K562 (cell line): ENCODE measurements around the gene SPON2. TPM values are rescaled to one million over a fixed set of nuclear protein-coding genes. Genes with fewer than 3 reads are reported as not detected.

ENCODE experiments used
- SOX6 ChIP-seq: fragments of 450-650 bp; IDR thresholded peaks from 2 replicates; pipeline ENCODE4 v1.6.1; 2014; ENCODE audit warnings: mild to moderate bottlenecking
- polyA plus RNA-seq, 8 experiments: library from polyadenylated mRNA; depleted of rRNA in 4 of 8; stranded (reverse) in 5 of 8; unstranded in 3 of 8; fragments of >200 nt; fragmentation: Nextera tagmentation in 2 of 8; fragmentation: Illumina TruSeq in 1 of 8; extraction: Ambion mirVana in 2 of 8; extraction: Trizol in 1 of 8; gene quantifications; 2 replicates each; pipeline versions ENCODE4 v1.2.1 to v1.2.3, GENCODE V29; 2011 to 2014; ENCODE audit warnings: inconsistent platforms in 1 of 8, missing spikeins in 1 of 8
- total RNA-seq, 7 experiments: library from RNA; depleted of rRNA in 6 of 7; stranded (reverse); fragments of >200 nt in 6 of 7; fragmentation: Illumina TruSeq in 2 of 7; extraction: Trizol in 2 of 7; gene quantifications; 2 replicates each; pipeline versions ENCODE4 v1.2.1 to v1.2.3, GENCODE V29; 2011 to 2021; ENCODE audit warnings: low replicate concordance in 1 of 7
- TF ChIP-seq, protein P1 (sequence below), 2 experiments: fragments of 450-650 bp in 1 of 2; sonication (generic) in 1 of 2; formaldehyde crosslinking in 1 of 2; IDR thresholded peaks; 2 replicates each; pipeline versions ENCODE4 v1.7.1 to v1.9.0; 2016 to 2022; ENCODE audit warnings: inconsistent platforms in 1 of 2, mild to moderate bottlenecking in 1 of 2, missing genetic modification reagents in 1 of 2
- TF ChIP-seq, protein P2 (sequence below): sonication (generic); formaldehyde crosslinking; IDR thresholded peaks from 2 replicates; pipeline ENCODE4 v1.8.1; 2023; ENCODE audit warnings: mild to moderate bottlenecking, missing genetic modification reagents, moderate library complexity

Gene SPON2
- total and polyA plus RNA-seq, 9 of the 15 experiments (the other 6 are each of a cell fraction or from before 2014, with no cell fraction given), result 0.21 to 2.2 (median 0.83) TPM

DNA sequence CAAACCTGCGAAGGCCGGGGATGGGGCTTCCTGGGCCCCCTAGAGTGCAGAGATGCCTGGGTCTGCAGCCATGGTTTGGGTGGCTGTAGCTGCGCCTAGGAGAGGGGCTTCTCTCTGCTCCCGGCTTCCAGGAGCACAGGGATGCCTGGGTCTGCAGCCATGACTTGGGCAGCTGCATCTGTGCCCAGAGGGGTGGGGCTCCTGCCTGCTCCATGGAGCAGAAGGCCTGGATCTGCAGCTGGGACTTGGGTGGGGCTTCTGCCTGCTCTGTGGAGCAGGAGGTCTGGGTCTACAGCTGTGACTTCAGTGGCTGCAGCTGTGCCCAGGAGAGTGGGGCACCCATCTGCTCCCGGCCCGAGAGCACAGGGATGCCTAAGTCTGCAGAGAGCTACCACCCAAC is 20.8 kb downstream of the SPON2 start (continued):
- TF ChIP-seq, protein P1, sequence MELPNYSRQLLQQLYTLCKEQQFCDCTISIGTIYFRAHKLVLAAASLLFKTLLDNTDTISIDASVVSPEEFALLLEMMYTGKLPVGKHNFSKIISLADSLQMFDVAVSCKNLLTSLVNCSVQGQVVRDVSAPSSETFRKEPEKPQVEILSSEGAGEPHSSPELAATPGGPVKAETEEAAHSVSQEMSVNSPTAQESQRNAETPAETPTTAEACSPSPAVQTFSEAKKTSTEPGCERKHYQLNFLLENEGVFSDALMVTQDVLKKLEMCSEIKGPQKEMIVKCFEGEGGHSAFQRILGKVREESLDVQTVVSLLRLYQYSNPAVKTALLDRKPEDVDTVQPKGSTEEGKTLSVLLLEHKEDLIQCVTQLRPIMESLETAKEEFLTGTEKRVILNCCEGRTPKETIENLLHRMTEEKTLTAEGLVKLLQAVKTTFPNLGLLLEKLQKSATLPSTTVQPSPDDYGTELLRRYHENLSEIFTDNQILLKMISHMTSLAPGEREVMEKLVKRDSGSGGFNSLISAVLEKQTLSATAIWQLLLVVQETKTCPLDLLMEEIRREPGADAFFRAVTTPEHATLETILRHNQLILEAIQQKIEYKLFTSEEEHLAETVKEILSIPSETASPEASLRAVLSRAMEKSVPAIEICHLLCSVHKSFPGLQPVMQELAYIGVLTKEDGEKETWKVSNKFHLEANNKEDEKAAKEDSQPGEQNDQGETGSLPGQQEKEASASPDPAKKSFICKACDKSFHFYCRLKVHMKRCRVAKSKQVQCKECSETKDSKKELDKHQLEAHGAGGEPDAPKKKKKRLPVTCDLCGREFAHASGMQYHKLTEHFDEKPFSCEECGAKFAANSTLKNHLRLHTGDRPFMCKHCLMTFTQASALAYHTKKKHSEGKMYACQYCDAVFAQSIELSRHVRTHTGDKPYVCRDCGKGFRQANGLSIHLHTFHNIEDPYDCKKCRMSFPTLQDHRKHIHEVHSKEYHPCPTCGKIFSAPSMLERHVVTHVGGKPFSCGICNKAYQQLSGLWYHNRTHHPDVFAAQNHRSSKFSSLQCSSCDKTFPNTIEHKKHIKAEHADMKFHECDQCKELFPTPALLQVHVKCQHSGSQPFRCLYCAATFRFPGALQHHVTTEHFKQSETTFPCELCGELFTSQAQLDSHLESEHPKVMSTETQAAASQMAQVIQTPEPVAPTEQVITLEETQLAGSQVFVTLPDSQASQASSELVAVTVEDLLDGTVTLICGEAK (IDR thresholded peaks at IDR 0.05), result no peak
- TF ChIP-seq, protein P1 (CRISPR knock-in tag; IDR thresholded peaks at IDR 0.05), result no peak
- TF ChIP-seq, protein P2, sequence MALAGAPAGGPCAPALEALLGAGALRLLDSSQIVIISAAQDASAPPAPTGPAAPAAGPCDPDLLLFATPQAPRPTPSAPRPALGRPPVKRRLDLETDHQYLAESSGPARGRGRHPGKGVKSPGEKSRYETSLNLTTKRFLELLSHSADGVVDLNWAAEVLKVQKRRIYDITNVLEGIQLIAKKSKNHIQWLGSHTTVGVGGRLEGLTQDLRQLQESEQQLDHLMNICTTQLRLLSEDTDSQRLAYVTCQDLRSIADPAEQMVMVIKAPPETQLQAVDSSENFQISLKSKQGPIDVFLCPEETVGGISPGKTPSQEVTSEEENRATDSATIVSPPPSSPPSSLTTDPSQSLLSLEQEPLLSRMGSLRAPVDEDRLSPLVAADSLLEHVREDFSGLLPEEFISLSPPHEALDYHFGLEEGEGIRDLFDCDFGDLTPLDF (CRISPR knock-in tag), result no peak
- no peak for TF ChIP-seq SOX6
